NB4 (cell line): ENCODE measurements around the gene TAGLN2.

Experiments
- DNase-seq: peaks from one replicate; pipeline ENCODE4 v3.0.0; 2010; ENCODE audit warnings: low read depth
- H3K4me3 ChIP-seq: one replicate; pipeline ENCODE4 v1.5.1; 2011; ENCODE audit warnings: mild to moderate bottlenecking, low read depth, low read length, moderate library complexity
- CTCF ChIP-seq: IDR thresholded peaks from one replicate; pipeline ENCODE4 v1.5.1; 2012; ENCODE audit warnings: low read depth, low read length
- MAX ChIP-seq: IDR thresholded peaks from 2 replicates; pipeline ENCODE4 v1.6.1; 2011; ENCODE audit warnings: low read depth, low read length
- MYC ChIP-seq: IDR thresholded peaks from 2 replicates; pipeline ENCODE4 v1.6.1; 2011; ENCODE audit warnings: low read depth, low read length
- POLR2A ChIP-seq: IDR thresholded peaks from 2 replicates; pipeline ENCODE4 v1.6.1; 2011; ENCODE audit warnings: mild to moderate bottlenecking; ENCODE audit not compliant: insufficient read length; ENCODE audit errors: extremely low read depth

The TAGLN2 gene

DNA sequence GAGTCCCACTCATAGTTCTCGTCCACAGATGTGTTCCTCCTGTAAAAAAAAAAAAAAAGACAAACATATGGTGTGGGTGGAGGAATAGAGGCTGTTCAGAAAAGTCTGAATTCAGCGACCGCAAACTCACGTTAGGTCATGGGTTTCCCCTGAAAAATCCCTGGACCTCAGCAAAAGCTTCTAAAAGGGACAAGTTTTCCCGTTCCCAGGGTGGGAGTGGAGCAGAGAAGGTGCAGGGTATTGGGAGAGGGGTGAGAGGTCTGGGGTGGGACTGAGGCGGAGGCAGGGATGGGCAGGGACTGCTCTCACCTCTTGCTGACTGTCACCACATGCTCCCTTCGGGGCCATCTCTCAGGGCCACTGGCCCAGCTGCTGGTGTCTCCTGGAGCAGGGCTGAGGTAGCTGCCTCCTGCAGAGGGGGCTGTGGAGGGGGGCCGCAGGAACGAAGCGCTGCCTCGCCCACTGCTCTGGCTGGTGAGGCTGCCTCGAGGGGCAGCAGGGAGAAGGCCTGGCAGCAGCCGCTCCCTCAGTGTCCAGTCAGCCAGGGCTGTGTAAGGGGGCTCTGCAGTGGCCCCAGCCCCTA lies 2.6 kb upstream of the TAGLN2 start:
- no peak for DNase-seq
- TF ChIP-seq CTCF (no peak), MYC (no peak), MAX (no peak), POLR2A (no peak)
- no peak overlapping the region for H3K4me3 ChIP-seq

DNA sequence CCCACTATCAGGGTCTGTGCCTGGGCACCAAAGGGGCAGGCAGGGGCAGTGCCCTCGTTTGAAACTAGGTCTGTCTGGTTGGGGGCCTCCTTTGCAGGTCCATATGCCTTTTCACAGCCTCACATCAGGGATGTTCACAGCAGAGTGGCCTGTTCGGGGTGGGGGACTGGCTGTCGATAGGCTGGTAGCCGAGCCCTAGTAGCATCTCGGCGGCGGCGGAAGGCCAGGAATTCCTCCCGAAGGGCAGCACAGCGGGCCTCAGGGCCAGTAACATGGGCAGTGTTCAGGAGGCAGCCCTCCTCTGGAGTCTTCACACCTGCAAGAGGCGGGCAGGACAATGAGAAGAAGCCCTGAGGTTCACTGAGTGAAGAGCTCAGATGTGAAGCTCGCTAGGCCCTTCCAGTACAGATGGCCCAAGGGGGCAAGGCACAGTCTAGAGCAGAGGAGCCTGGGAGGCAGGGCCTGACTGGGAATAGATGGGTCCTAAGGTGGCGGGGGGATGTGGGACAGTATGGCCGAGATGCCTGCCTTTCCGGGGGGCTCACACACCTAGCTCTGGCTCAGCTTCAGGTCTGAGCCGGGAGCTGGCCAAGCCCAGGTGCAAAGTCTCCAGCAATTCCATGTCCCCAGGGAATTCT lies 2.0 kb upstream of the TAGLN2 start:
- no peak for TF ChIP-seq MAX
- TF ChIP-seq POLR2A = no peak
- no peak for TF ChIP-seq MYC
- TF ChIP-seq CTCF = no peak
- DNase-seq = no peak
- no peak overlapping the region for H3K4me3 ChIP-seq

DNA sequence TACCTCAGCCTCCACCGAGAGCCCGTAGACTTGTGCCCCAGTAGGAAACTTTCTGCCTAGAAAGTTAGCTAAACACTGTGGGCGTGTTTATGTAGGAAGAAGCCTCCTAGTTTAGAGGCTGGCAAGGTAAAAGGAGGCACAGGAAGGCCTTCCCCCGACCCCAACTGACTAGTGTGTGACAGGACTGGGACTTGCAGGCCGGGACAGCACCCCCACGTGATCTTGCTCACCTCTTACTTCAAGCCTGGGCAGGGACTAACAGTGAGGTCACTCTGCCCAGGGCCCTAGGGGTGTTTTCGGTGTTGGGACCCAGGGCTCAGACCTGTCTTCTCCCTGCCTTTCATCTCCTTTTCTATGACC lies 392 bp upstream of the TAGLN2 start:
- DNase-seq = no peak
- TF ChIP-seq MYC = no peak
- no peak for TF ChIP-seq MAX
- TF ChIP-seq CTCF = no peak
- no peak for TF ChIP-seq POLR2A
- peak overlapping the region; percentile 86 for H3K4me3 ChIP-seq

DNA sequence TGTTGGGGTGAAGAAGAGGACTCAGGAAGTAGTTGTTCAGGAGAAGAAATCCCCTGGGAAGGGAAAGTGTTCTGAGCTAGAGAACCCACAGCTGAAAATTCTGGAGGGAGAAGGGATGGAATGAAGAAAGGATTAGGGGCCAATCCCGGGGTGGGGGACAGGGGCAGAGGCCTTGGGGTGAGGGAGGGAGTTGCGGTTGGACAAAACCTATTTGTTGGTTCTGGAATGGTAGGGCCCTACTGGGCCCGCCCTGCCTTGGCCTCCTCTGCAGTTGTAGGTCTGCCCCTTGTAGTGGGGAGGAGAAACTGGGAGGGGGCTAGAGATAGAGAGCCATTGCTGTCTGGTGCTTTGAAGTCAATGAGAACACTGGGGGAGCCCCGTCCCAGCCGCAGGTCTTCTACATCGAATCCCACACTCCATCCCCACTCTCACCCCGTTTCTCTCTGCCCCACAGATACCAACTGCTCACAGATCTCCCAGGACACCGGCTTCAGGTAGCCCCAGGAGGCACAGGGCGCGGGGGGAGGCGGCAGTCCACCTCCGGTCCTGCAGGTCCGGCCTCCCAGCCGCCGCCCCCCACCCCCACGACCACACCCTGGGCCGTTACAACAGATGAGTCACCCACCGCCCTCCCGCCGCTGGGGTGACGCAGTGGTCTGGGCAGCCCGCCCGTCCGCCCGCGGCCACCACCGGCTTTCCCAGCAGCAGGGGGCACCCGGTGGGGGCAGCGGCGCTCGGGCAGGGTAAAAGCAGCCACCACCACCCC lies 1.1 kb downstream of the TAGLN2 start:
- TF ChIP-seq CTCF (no peak), POLR2A (no peak), MYC (no peak), MAX (no peak)
- peak overlapping the region; percentile 86 for H3K4me3 ChIP-seq
- DNase-seq = peak; percentile 89

DNA sequence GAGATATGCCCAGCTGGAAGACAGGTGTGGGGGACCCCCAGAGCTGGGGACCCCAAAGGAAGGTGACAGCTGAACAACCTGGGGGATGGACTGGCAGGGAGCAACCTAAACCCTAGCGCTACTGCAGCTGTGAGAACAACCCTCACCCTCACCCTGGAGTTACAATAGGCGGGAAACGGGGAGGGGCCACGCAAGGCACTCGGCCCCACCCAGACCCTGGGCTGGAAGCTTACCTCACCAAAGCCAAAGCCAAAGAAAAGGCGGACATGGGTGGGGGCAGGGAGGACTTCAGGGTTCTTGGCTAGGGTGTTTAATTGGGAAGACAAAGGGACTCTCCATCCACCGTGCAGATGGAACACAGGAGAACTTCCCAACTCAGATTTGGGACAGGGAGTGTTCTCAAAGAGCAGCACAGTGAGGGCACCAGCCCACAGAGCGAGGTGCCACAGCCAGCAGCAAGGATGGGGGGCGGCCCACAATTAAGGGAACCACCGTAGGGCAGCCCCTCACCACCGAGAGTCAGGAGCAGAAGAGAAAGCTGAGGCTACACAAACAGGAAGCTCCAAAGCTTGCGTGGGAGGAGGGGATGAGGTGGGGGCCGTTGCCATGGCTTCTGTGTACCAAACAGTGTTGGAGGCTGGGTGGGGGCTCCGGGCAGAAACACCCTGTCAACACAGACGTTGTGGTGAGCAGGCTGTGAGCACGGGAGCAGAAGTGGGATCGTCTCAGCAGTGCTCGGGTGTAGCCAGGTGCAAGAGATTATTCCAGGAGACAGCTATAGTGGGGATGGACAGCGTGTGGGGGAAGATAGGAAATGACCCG lies 1.9 kb downstream of the TAGLN2 start:
- peak overlapping the region; percentile 75 for H3K4me3 ChIP-seq
- peak; percentile 89 for DNase-seq
- TF ChIP-seq MAX = peak; percentile 31; the same call in 1 of the 2 replicates
- no peak for TF ChIP-seq MYC
- peak; percentile 25 for TF ChIP-seq POLR2A
